K562 (cell line): Measurements from ENCODE around the gene CALCOCO2. TPM values are rescaled to one million over a fixed set of nuclear protein-coding genes. Genes with fewer than 3 reads are reported as not detected.
A peak's percentile ranks its signal among the peaks of the same experiment; 100 is the strongest.

Source experiments
- ATF1 ChIP-seq, 2 experiments: fragments of 450-650 bp in 1 of 2; IDR thresholded peaks; 2 replicates each; pipeline ENCODE4 v1.6.1; 2016; ENCODE audit warnings: missing compliant biosample characterization in 1 of 2, missing genetic modification characterization in 1 of 2
- BRD9 ChIP-seq: fragments of 450-650 bp; IDR thresholded peaks from 2 replicates; pipeline ENCODE4 v1.6.1; 2018; ENCODE audit warnings: low read depth; ENCODE audit not compliant: partially characterized antibody
- CCNT2 ChIP-seq: IDR thresholded peaks from 2 replicates; pipeline ENCODE4 v1.6.1; 2011; ENCODE audit warnings: borderline replicate concordance, low read depth, mild to moderate bottlenecking, moderate library complexity, mixed read lengths, low read length; ENCODE audit not compliant: insufficient read length; ENCODE audit errors: extremely low read depth
- CHD1 ChIP-seq: fragments of 200-600 bp; sonication (generic); IDR thresholded peaks from one replicate; pipeline ENCODE4 v1.6.1; 2012; ENCODE audit warnings: mild to moderate bottlenecking, moderate library complexity, low read length, inconsistent platforms
- FOSL1 ChIP-seq: fragments of 200-800 bp; sonication (Bioruptor generic); conservative IDR thresholded peaks from 2 replicates; pipeline ENCODE4 v1.6.1; 2016; ENCODE audit warnings: missing genetic modification characterization, missing compliant biosample characterization
- HDAC1 ChIP-seq, 2 experiments: fragments of 450-650 bp; IDR thresholded peaks; 2 replicates each; pipeline ENCODE4 v1.6.1; 2016 to 2017; ENCODE audit warnings: inconsistent platforms in 1 of 2, mild to moderate bottlenecking in 1 of 2, moderate library complexity in 1 of 2
- HDAC2 ChIP-seq: fragments of 450-650 bp; IDR thresholded peaks from 2 replicates; pipeline ENCODE4 v1.6.1; 2016; ENCODE audit warnings: mild to moderate bottlenecking
- IRF2 ChIP-seq: sonication (generic); formaldehyde crosslinking; IDR thresholded peaks from 2 replicates; pipeline ENCODE4 v1.8.1; 2022; ENCODE audit warnings: mild to moderate bottlenecking, missing genetic modification reagents
- KLF1 ChIP-seq: fragments of 450-650 bp; IDR thresholded peaks from 2 replicates; pipeline ENCODE4 v1.6.1; 2016; ENCODE audit warnings: missing genetic modification characterization, missing compliant biosample characterization
- MCM7 ChIP-seq, 2 experiments: fragments of 450-650 bp; IDR thresholded peaks; 2 replicates each; pipeline ENCODE4 v1.6.1; 2016 to 2018
- NCOA4 ChIP-seq: fragments of 450-650 bp; IDR thresholded peaks from 2 replicates; pipeline ENCODE4 v1.6.1; 2018; ENCODE audit warnings: mild to moderate bottlenecking; ENCODE audit not compliant: partially characterized antibody
- PCBP2 ChIP-seq: fragments of 200-400 bp; formaldehyde crosslinking; IDR thresholded peaks from 2 replicates; pipeline ENCODE4 v1.6.1; 2018; ENCODE audit warnings: low read length, low read depth, mild to moderate bottlenecking, moderate library complexity; ENCODE audit not compliant: poor library complexity, severe bottlenecking
- POLR3G ChIP-seq: IDR thresholded peaks from 2 replicates; pipeline ENCODE4 v1.6.1; 2011; ENCODE audit not compliant: insufficient read length, insufficient replicate concordance; ENCODE audit errors: extremely low read depth
- RBBP5 ChIP-seq: fragments of 200-600 bp; sonication (generic); IDR thresholded peaks from 2 replicates; pipeline ENCODE4 v1.6.1; 2012; ENCODE audit warnings: borderline replicate concordance, mild to moderate bottlenecking, low read length, control low read depth, inconsistent platforms; ENCODE audit not compliant: insufficient read depth, poor library complexity, severe bottlenecking
- RUNX1 ChIP-seq: sonication (generic); IDR thresholded peaks from 2 replicates; pipeline ENCODE4 v1.6.1; 2016; ENCODE audit warnings: antibody characterized with exemption, low read depth
- SETDB1 ChIP-seq: IDR thresholded peaks from one replicate; pipeline ENCODE4 v1.6.1; 2012; ENCODE audit warnings: low read length, control low read depth, inconsistent platforms
- SLC30A9 ChIP-seq: fragments of 250-450 bp; sonication (Bioruptor Pico); IDR thresholded peaks from 2 replicates; pipeline ENCODE4 v1.8.0; 2022; ENCODE audit warnings: mild to moderate bottlenecking, moderate library complexity
- SP1 ChIP-seq: sonication (generic); formaldehyde crosslinking; IDR thresholded peaks from 2 replicates; pipeline ENCODE4 v1.8.1; 2022; ENCODE audit warnings: mild to moderate bottlenecking, missing genetic modification reagents
- SRF ChIP-seq, 2 experiments: fragments of 250-450, 450-650 bp in 1 of 2; sonication (Bioruptor Pico) in 1 of 2; sonication (generic) in 1 of 2; formaldehyde crosslinking; IDR thresholded peaks; 2 replicates each; pipeline versions ENCODE4 v1.5.0 to v1.5.1; 2020 to 2022; ENCODE audit warnings: mild to moderate bottlenecking in 1 of 2, missing genetic modification reagents in 1 of 2
- SRSF7 ChIP-seq: fragments of 200-400 bp; formaldehyde crosslinking; optimal IDR thresholded peaks from 2 replicates; pipeline ENCODE3; 2017; ENCODE audit warnings: mild to moderate bottlenecking, low read depth, low read length
- TBP ChIP-seq: optimal IDR thresholded peaks from 2 replicates; pipeline ENCODE3; 2011; ENCODE audit warnings: low read depth, low read length, improper control_type of control experiment
- ZFP36 ChIP-seq: fragments of 150-350 bp; IDR thresholded peaks from 2 replicates; pipeline ENCODE4 v1.6.1; 2018; ENCODE audit warnings: low read length, low read depth; ENCODE audit not compliant: partially characterized antibody
- ZNF232 ChIP-seq: sonication (generic); formaldehyde crosslinking; IDR thresholded peaks from 2 replicates; pipeline ENCODE4 v1.8.0; 2022; ENCODE audit warnings: mild to moderate bottlenecking, missing genetic modification reagents
- ZNF507 ChIP-seq: conservative IDR thresholded peaks from 2 replicates; pipeline ENCODE4 v1.6.1; 2017; ENCODE audit warnings: missing genetic modification characterization, missing compliant biosample characterization
- ZNF766 ChIP-seq: fragments of 200-800 bp; sonication (Bioruptor generic); conservative IDR thresholded peaks from 2 replicates; pipeline ENCODE4 v1.6.1; 2016; ENCODE audit warnings: missing genetic modification characterization, missing compliant biosample characterization
- polyA plus RNA-seq, 8 experiments: library from polyadenylated mRNA; depleted of rRNA in 4 of 8; stranded (reverse) in 5 of 8; unstranded in 3 of 8; fragments of >200 nt; fragmentation: Nextera tagmentation in 2 of 8; fragmentation: Illumina TruSeq in 1 of 8; extraction: Ambion mirVana in 2 of 8; extraction: Trizol in 1 of 8; gene quantifications; 2 replicates each; pipeline versions ENCODE4 v1.2.1 to v1.2.3, GENCODE V29; 2011 to 2014; ENCODE audit warnings: inconsistent platforms in 1 of 8, missing spikeins in 1 of 8
- total RNA-seq, 7 experiments: library from RNA; depleted of rRNA in 6 of 7; stranded (reverse); fragments of >200 nt in 6 of 7; fragmentation: Illumina TruSeq in 2 of 7; extraction: Trizol in 2 of 7; gene quantifications; 2 replicates each; pipeline versions ENCODE4 v1.2.1 to v1.2.3, GENCODE V29; 2011 to 2021; ENCODE audit warnings: low replicate concordance in 1 of 7
- TF ChIP-seq, protein P1 (sequence below): sonication (generic); IDR thresholded peaks from 2 replicates; pipeline ENCODE4 v1.6.1; 2016
- TF ChIP-seq, protein P2 (sequence below): fragments of 250-450 bp; sonication (Bioruptor Pico); IDR thresholded peaks from 2 replicates; pipeline ENCODE4 v1.4.0; 2020; ENCODE audit warnings: mild to moderate bottlenecking, moderate library complexity

CALCOCO2 gene
- total and polyA plus RNA-seq, 9 of the 15 experiments (the other 6 are each of a cell fraction or from before 2014, with no cell fraction given) = 24.1 to 87.3 (median 67.5) TPM

GRCh38 chr17:48825446-48826381, 5.1 kb upstream of the CALCOCO2 start (continued):
- TF ChIP-seq SRF (CRISPR knock-in tag; IDR thresholded peaks at IDR 0.05) (peak; percentile 91 to 99), FOSL1 (tag) (peak; percentile 79), NCOA4 (no peak), MCM7 (IDR thresholded peaks at IDR 0.05) (no peak), ZFP36 (no peak), SP1 (CRISPR knock-in tag) (no peak), PCBP2 (no peak), RUNX1 (no peak), IRF2 (CRISPR knock-in tag) (no peak), HDAC1 (IDR thresholded peaks at IDR 0.05) (no peak), KLF1 (tag) (peak; percentile 90), ATF1 (CRISPR knock-in tag; IDR thresholded peaks at IDR 0.05) (no peak), ATF1 (tag; IDR thresholded peaks at IDR 0.05) (peak; percentile 83), CCNT2 (no peak), SLC30A9 (CRISPR knock-in tag) (0 out of 2 replicates have a peak, but pooled peaks have one; percentile 71), ZNF507 (peak; percentile 78), POLR3G (no peak), SRSF7 (no peak), SETDB1 (no peak), BRD9 (no peak), ZNF232 (no peak), HDAC2 (no peak), RBBP5 (no peak), ZNF766 (CRISPR knock-in tag) (peak; percentile 100), TBP (no peak), CHD1 (no peak)
- TF ChIP-seq, protein P1, sequence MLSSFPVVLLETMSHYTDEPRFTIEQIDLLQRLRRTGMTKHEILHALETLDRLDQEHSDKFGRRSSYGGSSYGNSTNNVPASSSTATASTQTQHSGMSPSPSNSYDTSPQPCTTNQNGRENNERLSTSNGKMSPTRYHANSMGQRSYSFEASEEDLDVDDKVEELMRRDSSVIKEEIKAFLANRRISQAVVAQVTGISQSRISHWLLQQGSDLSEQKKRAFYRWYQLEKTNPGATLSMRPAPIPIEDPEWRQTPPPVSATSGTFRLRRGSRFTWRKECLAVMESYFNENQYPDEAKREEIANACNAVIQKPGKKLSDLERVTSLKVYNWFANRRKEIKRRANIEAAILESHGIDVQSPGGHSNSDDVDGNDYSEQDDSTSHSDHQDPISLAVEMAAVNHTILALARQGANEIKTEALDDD = peak; percentile 12; the same call in 1 of the 2 replicates
- TF ChIP-seq, protein P2, sequence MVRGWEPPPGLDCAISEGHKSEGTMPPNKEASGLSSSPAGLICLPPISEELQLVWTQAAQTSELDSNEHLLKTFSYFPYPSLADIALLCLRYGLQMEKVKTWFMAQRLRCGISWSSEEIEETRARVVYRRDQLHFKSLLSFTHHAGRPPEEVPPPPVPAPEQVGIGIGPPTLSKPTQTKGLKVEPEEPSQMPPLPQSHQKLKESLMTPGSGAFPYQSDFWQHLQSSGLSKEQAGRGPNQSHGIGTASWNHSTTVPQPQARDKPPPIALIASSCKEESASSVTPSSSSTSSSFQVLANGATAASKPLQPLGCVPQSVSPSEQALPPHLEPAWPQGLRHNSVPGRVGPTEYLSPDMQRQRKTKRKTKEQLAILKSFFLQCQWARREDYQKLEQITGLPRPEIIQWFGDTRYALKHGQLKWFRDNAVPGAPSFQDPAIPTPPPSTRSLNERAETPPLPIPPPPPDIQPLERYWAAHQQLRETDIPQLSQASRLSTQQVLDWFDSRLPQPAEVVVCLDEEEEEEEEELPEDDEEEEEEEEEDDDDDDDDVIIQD (CRISPR knock-in tag) = peak; percentile 94; the same call in 1 of the 2 replicates
